ENCODE results near the gene PSMD2. TPM values are rescaled to one million over a fixed set of nuclear protein-coding genes. Genes with fewer than 3 reads are reported as not detected.
"Not testable (repeated sequence)": the region's sequence is repeated elsewhere in the genome, so short reads cannot be mapped to it uniquely, and the experiment has no call there.

Gene PSMD2
- total RNA-seq, 2 experiments from 2014 or later, result 207 to 236 TPM

- POLR2A ChIA-PET, result interaction anchor here (0.6 kb wide), 1 partner anchor 11 kb away, joined by 5 read pairs; no protein-coding TSS in a partner anchor
- Mint-ChIP-seq H3K4me1 (peaks cover 32% of the 10 kb centered on the region), H3K36me3 (ENCODE audit: low read depth) (peaks cover 11% of the 10 kb centered on the region)
- not testable (repeated sequence) for H3K27ac Mint-ChIP-seq; H3K9me3 Mint-ChIP-seq (ENCODE audit: low read depth); H3K4me3 Mint-ChIP-seq; DNase-seq; H3K27me3 Mint-ChIP-seq; ATAC-seq
- CTCF ChIA-PET, result interaction anchor here (0.9 kb wide), 1 partner anchor 20 kb away, joined by 3 read pairs; no protein-coding TSS in a partner anchor
- intact Hi-C loops (cut with DNase I, micrococcal nuclease), result loop anchor here in 1 of 2 experiments (10.0 kb wide), 1 partner anchor 1595 kb away; the partner anchor contains the start of gene TRA2B
Measured at GRCh38 chr3:184339451-184340135, 40.6 kb downstream of the PSMD2 start.

DNA sequence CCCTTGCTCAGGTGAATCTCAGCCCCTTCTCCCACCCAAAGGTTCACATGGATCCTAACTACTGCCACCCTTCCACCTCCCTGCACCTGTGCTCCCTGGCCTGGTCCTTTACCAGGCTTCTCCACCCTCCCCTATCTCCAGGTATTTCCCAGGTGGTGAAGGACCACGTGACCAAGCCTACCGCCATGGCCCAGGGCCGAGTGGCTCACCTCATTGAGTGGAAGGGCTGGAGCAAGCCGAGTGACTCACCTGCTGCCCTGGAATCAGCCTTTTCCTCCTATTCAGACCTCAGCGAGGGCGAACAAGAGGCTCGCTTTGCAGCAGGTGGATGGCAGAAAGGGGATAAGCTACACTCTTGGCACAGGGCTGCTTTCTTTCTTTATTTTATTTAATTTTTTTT lies 42.9 kb downstream of the PSMD2 start:
- ChIA-PET CTCF (interaction anchor here (0.6 to 0.7 kb wide), 2 partner anchors 114 to 391 kb away, joined by 3 to 4 read pairs; no protein-coding TSS in a partner anchor), POLR2A (no interaction called here)
- Mint-ChIP-seq H3K27ac (no peak overlapping the region), H3K9me3 (ENCODE audit: low read depth) (no peaks in the 10 kb centered on the region), H3K27me3 (no peaks in the 10 kb centered on the region), H3K4me3 (no peak overlapping the region), H3K36me3 (ENCODE audit: low read depth) (no peaks in the 10 kb centered on the region), H3K4me1 (peaks cover 16% of the 10 kb centered on the region)
- intact Hi-C loops (cut with DNase I, micrococcal nuclease), result no loop called here
- DNase-seq (no peak), ATAC-seq (no peak)

DNA sequence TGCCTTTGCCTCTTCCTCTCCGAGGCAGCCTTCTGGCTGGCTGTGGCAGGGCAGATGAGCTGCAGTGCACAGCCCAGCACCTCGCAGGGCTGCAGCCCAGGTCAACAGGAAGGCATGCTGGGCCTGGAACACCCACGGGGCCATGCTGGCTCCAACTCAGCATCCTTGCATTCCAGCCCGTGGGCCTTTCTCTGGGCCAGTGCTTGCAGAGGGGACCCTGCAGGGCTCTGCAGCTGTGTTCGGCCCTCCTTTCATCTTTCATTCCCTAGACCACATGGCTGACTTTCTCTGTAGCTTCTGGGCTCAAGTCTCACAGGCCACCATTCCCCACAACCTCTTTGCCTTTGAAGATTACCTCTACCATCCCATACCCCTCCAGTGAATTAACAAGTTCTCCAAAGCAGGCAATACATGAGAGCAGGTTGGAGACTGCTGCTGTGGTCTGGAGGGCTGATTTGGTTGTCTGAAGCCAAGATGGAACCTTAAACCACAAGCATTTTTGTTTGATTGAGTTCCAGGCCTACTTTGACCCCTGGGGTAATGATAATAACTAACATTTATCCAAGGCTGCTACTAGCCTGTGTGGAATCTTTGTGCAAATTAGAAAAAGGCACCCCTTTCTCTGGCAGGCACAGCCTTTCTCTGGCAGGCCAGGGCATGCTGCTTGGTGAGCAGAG lies 44.3 kb downstream of the PSMD2 start:
- H3K4me3 Mint-ChIP-seq, result no peak overlapping the region
- ChIA-PET POLR2A (interaction anchor here (0.7 kb wide), 1 partner anchor 25 kb away, joined by 3 read pairs; no protein-coding TSS in a partner anchor), CTCF (no interaction called here)
- no peaks in the 10 kb centered on the region for H3K36me3 Mint-ChIP-seq (ENCODE audit: low read depth)
- no peaks in the 10 kb centered on the region for H3K9me3 Mint-ChIP-seq (ENCODE audit: low read depth)
- no peak overlapping the region for H3K27ac Mint-ChIP-seq
- no peak for ATAC-seq
- DNase-seq, result no peak
- H3K27me3 Mint-ChIP-seq, result no peaks in the 10 kb centered on the region
- intact Hi-C loops (cut with DNase I, micrococcal nuclease), result no loop called here
- peaks cover 3% of the 10 kb centered on the region for H3K4me1 Mint-ChIP-seq

- Mint-ChIP-seq H3K27me3 (no peaks in the 10 kb centered on the region), H3K4me1 (no peaks in the 10 kb centered on the region), H3K4me3 (no peak overlapping the region), H3K9me3 (ENCODE audit: low read depth) (no peaks in the 10 kb centered on the region), H3K36me3 (ENCODE audit: low read depth) (no peaks in the 10 kb centered on the region), H3K27ac (no peak overlapping the region)
- ATAC-seq (no peak), DNase-seq (no peak)
- ChIA-PET POLR2A (interaction anchor here (0.7 kb wide), 1 partner anchor 39 kb away, joined by 3 read pairs; no protein-coding TSS in a partner anchor), CTCF (interaction anchor here (0.7 to 1.3 kb wide), 4 partner anchors 9 to 42 kb away, joined by 3 to 4 read pairs (median 3); no protein-coding TSS in a partner anchor)
- intact Hi-C loops (cut with DNase I, micrococcal nuclease), result no loop called here
Measured at GRCh38 chr3:184344579-184345316, 45.7 kb downstream of the PSMD2 start.

DNA sequence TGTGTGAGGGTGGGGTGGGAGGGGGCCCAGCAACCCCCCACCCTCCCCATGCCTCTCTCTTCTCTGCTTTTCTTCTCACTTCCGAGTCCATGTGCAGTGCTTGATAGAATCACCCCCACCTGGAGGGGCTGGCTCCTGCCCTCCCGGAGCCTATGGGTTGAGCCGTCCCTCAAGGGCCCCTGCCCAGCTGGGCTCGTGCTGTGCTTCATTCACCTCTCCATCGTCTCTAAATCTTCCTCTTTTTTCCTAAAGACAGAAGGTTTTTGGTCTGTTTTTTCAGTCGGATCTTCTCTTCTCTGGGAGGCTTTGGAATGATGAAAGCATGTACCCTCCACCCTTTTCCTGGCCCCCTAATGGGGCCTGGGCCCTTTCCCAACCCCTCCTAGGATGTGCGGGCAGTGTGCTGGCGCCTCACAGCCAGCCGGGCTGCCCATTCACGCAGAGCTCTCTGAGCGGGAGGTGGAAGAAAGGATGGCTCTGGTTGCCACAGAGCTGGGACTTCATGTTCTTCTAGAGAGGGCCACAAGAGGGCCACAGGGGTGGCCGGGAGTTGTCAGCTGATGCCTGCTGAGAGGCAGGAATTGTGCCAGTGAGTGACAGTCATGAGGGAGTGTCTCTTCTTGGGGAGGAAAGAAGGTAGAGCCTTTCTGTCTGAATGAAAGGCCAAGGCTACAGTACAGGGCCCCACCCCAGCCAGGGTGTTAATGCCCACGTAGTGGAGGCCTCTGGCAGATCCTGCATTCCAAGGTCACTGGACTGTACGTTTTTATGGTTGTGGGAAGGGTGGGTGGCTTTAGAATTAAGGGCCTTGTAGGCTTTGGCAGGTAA lies 46.5 kb downstream of the PSMD2 start:
- no peak overlapping the region for H3K4me3 Mint-ChIP-seq
- H3K4me1 Mint-ChIP-seq, result no peaks in the 10 kb centered on the region
- DNase-seq, result peak; percentile 41
- intact Hi-C loops (cut with DNase I, micrococcal nuclease), result no loop called here
- no peaks in the 10 kb centered on the region for H3K27me3 Mint-ChIP-seq
- CTCF ChIA-PET, result interaction anchor here (1.0 to 1.3 kb wide), 2 partner anchors 8 to 10 kb away, joined by 3 to 4 read pairs; no protein-coding TSS in a partner anchor
- no peak overlapping the region for H3K27ac Mint-ChIP-seq
- H3K36me3 Mint-ChIP-seq (ENCODE audit: low read depth), result no peaks in the 10 kb centered on the region
- H3K9me3 Mint-ChIP-seq (ENCODE audit: low read depth), result no peaks in the 10 kb centered on the region
- peak; percentile 71 for ATAC-seq
- POLR2A ChIA-PET, result interaction anchor here (0.7 kb wide), 3 partner anchors 20 to 350 kb away, joined by 3 to 4 read pairs (median 3); partner anchors contain the start of gene ABCC5

- Mint-ChIP-seq H3K36me3 (ENCODE audit: low read depth) (no peaks in the 10 kb centered on the region), H3K4me3 (no peak overlapping the region), H3K27me3 (no peaks in the 10 kb centered on the region), H3K9me3 (ENCODE audit: low read depth) (no peaks in the 10 kb centered on the region), H3K4me1 (no peaks in the 10 kb centered on the region), H3K27ac (no peak overlapping the region)
- ChIA-PET POLR2A (no interaction called here), CTCF (interaction anchor here (1.4 kb wide), 1 partner anchor 12 kb away, joined by 3 read pairs; no protein-coding TSS in a partner anchor)
- ATAC-seq (no peak), DNase-seq (no peak)
- intact Hi-C loops (cut with DNase I, micrococcal nuclease), result no loop called here
Measured at GRCh38 chr3:184346480-184347190, 47.6 kb downstream of the PSMD2 start.

DNA sequence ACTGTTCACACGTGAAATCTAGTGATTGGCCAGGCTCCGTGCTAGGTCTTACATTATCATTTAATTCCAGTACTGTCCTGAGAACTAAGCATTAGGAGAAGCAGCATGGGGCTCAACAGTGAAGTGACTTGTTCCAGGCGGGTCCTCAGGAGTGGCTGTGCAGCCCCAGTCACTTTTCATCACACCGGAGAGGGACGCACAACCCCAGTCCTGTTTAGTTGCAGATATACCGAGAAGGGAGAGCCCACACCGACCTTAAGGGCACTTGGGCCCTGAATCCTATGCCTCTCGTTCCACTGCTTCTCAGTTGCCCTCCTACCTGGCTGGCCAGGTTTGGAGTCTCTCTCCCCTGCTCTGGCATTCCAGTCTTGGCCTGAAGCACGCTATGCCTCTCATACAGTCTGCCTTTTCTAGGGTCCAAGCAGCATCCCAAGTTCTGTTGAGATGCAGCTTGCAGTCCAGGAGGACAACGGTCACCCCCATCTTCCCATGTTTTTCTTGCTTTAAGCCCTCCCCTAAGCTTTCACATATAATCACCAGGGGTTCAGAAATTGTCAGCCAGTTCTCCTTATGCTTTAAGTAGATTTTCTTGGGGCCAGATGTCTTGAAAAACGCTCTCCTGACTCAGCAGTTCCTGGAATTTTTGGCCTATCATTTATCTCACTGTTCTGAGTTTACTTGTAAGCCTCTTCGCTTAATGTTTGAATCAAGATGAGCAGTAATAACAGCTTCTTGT lies 48.4 kb downstream of the PSMD2 start:
- DNase-seq (no peak), ATAC-seq (no peak)
- no peak overlapping the region for H3K27ac Mint-ChIP-seq
- CTCF ChIA-PET, result interaction anchor here (0.5 to 1.4 kb wide), 4 partner anchors 9 to 1627 kb away, joined by 3 read pairs; no protein-coding TSS in a partner anchor
- H3K4me1 Mint-ChIP-seq, result no peaks in the 10 kb centered on the region
- H3K4me3 Mint-ChIP-seq, result no peak overlapping the region
- POLR2A ChIA-PET, result no interaction called here
- no peaks in the 10 kb centered on the region for H3K9me3 Mint-ChIP-seq (ENCODE audit: low read depth)
- H3K36me3 Mint-ChIP-seq (ENCODE audit: low read depth), result no peaks in the 10 kb centered on the region
- intact Hi-C loops (cut with DNase I, micrococcal nuclease), result no loop called here
- H3K27me3 Mint-ChIP-seq, result no peaks in the 10 kb centered on the region

DNA sequence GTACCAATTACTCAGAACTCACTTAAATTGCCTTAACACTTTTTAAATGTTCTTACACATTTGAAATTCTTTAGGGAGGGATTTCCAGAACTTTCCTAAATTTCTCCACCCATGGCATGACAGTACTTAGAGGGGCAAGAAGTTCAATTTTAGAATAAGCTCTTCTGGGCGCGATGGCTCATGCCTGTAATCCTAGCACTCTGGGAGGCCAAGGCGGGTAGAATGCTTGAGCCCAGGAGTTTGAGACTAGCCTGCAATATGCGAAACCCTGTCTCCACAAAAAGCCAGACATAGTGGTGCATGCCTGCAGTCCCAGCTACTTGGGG lies 49.0 kb downstream of the PSMD2 start:
- Mint-ChIP-seq H3K4me3 (no peak overlapping the region), H3K4me1 (no peaks in the 10 kb centered on the region), H3K27me3 (no peaks in the 10 kb centered on the region), H3K27ac (no peak overlapping the region), H3K9me3 (ENCODE audit: low read depth) (no peaks in the 10 kb centered on the region), H3K36me3 (ENCODE audit: low read depth) (no peaks in the 10 kb centered on the region)
- CTCF ChIA-PET, result interaction anchor here (0.5 to 1.4 kb wide), 5 partner anchors 10 to 1626 kb away, joined by 3 read pairs; no protein-coding TSS in a partner anchor
- DNase-seq (no peak), ATAC-seq (no peak)
- intact Hi-C loops (cut with DNase I, micrococcal nuclease), result no loop called here
- POLR2A ChIA-PET, result no interaction called here

DNA sequence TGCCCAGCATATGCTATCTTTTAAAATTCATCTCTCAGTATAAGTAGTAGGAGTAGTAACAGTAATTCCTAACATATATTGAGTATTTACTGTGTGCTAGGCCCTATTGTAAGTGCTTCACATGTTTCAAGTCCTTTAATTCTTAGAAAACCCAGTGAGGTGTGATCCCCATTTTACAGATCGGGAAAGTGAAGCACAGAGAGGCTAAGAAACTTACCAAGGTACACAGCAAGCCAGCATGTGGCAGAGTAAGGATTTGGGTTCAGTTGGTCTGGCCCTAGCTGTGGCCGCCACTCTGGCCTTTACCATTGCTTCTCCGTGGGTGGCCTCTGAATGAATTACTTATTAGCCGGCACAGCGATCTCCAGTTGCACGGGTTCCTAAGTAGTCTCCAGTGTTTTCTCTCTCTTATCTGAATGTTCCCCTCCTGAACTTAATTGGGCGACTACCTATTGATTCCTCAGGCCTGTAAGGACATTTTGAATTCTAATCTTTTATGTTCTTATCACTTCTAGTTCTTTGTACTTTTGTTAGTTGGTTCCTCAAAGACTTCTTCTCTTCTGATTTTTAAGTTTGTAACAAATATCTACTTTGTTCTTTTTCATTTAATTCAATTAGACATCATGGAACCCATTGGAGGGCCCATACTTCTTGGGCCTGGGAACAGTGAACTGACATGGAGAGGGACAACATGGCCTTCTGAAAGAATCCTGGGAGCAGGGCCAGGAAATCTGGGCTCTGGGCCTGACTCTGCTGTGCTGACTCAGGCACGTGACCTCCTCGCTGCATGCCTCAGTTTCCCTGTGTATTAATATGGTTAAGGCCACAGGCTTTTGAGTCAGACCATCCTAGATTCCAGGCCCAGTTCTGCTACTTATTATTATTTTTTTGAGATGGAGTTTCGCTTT lies 50.8 kb downstream of the PSMD2 start:
- ATAC-seq (no peak), DNase-seq (no peak)
- ChIA-PET POLR2A (no interaction called here), CTCF (interaction anchor here (0.6 to 0.7 kb wide), 3 partner anchors 23 to 71 kb away, joined by 3 to 5 read pairs (median 3); no protein-coding TSS in a partner anchor)
- Mint-ChIP-seq H3K4me3 (no peak overlapping the region), H3K27ac (no peak overlapping the region), H3K36me3 (ENCODE audit: low read depth) (no peaks in the 10 kb centered on the region), H3K9me3 (ENCODE audit: low read depth) (no peaks in the 10 kb centered on the region), H3K4me1 (no peaks in the 10 kb centered on the region), H3K27me3 (no peaks in the 10 kb centered on the region)
- intact Hi-C loops (cut with DNase I, micrococcal nuclease), result no loop called here
